GM12865 (cell line): ENCODE measurements around the gene SORCS3.

Experiments
- DNase-seq: peaks from one replicate; pipeline ENCODE4 v3.0.0; 2010; ENCODE audit warnings: low read depth
- H3K4me3 ChIP-seq: 2 replicates; pipeline ENCODE4 v1.5.1; 2011; ENCODE audit warnings: mild to moderate bottlenecking, low read depth, low read length, control low read depth
- TF ChIP-seq, protein P1 (sequence below): IDR thresholded peaks from 2 replicates; pipeline ENCODE4 v1.5.1; 2011; ENCODE audit warnings: low read length, control low read depth, low read depth, inconsistent platforms; ENCODE audit not compliant: insufficient read depth; ENCODE audit errors: missing control alignments

Gene SORCS3

DNA sequence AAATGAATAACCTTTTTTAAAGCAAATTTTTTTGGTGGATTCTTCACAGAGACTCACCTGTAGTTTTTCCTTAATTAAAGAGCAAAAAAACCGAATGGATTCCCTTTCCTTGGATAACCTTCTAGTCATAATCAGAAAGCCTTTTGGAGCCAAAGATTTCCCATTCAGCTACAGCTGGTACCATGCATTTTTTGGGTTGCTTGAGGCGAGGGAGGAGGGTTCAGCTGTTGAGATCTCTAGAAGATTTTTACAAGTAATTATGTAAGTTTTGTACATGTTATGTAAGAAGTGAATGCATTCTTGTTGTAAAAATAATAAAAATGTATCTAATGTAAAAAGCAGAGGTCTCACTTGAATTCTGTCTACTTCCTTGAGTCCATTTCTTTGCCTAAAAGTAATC, 463.2 kb downstream of the SORCS3 start:
- DNase-seq, result no peak
- TF ChIP-seq, protein P1, sequence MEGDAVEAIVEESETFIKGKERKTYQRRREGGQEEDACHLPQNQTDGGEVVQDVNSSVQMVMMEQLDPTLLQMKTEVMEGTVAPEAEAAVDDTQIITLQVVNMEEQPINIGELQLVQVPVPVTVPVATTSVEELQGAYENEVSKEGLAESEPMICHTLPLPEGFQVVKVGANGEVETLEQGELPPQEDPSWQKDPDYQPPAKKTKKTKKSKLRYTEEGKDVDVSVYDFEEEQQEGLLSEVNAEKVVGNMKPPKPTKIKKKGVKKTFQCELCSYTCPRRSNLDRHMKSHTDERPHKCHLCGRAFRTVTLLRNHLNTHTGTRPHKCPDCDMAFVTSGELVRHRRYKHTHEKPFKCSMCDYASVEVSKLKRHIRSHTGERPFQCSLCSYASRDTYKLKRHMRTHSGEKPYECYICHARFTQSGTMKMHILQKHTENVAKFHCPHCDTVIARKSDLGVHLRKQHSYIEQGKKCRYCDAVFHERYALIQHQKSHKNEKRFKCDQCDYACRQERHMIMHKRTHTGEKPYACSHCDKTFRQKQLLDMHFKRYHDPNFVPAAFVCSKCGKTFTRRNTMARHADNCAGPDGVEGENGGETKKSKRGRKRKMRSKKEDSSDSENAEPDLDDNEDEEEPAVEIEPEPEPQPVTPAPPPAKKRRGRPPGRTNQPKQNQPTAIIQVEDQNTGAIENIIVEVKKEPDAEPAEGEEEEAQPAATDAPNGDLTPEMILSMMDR, result no peak
- H3K4me3 ChIP-seq, result no peak overlapping the region

DNA sequence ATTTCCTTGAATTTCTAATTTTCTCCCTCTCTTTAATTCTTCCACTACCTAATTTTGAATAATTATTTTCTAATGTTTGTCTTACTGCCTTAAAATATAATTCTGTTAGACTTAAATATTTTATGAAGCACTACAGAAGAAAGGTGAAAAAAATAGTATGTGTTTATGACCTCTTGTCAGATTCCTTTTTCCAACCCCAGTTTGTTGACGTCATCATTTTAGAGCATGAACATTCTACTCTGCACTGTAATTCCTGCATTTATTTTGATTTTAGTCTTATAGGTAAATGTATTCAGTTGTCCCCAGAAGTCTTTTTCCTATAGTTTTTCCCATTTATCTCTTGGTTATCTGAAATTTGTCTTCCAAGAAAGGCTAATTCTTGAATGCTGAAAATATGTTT, 468.1 kb downstream of the SORCS3 start:
- DNase-seq, result no peak
- TF ChIP-seq, protein P1, result no peak
- H3K4me3 ChIP-seq, result no peak overlapping the region

DNA sequence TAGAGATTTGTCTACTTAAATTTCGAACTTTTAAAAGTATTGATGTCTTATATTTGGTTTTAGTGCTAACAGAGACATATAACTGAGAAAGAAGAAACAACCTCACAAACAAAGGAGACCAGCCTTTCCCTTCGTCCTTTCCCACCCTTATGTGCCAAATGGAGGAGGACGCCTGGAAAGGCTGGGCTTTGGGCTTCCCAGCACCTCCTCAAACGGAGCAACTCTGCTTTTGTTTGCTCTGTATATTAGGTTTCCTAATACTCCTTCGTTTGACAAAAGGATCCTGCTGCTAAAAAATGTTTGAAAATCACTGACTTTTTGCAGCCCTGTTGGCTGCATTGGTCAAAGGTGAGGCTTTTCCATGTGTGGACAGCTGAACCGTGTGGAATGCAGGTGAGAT, 471.8 kb downstream of the SORCS3 start:
- no peak for DNase-seq
- H3K4me3 ChIP-seq, result no peak overlapping the region
- TF ChIP-seq, protein P1, result no peak

DNA sequence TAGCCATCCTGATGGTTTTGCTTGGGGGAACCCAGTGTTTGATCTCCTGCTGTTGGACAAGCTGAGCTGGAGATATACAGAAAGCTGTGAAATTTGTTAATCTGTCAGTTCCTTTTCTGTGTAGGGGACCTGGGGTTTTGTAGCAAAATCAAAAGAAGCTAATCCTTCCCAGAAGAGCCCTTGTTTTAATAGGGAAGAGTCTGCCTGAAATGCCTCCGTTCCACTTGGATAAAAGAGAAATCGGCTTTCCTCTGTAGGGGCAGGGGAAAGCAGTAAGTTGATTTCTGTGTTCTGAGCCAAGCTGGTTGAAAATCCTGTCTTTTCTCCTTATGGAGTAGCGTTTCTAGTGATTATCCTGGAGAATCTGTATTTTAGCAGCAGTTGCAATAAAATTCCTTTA, 472.6 kb downstream of the SORCS3 start:
- TF ChIP-seq, protein P1, result no peak
- DNase-seq, result no peak
- no peak overlapping the region for H3K4me3 ChIP-seq

DNA sequence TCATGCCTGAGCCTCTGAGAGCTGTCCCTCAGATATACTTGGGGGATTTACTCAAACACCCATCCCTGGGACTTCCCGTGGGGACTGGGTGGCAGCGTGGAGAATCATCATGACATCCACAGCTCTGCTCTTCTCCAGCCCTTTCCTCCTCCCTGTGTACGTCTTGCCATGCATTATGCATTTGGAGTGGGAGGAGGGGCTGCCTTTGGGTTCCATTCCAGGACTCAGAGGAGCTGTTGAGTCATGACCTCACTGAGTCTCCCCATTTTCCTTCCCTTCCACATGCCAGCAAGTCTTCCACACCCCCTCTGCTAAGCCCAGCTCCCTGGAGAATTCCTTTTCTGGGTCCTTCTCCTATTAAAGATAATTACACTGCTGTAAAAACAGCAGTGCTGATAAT, 480.7 kb downstream of the SORCS3 start:
- TF ChIP-seq, protein P1, result no peak
- DNase-seq, result no peak
- no peak overlapping the region for H3K4me3 ChIP-seq

GRCh38 chr10:105128111-105128510, 487.0 kb downstream of the SORCS3 start:
- no peak for DNase-seq
- H3K4me3 ChIP-seq, result no peak overlapping the region
- TF ChIP-seq, protein P1, result no peak

DNA sequence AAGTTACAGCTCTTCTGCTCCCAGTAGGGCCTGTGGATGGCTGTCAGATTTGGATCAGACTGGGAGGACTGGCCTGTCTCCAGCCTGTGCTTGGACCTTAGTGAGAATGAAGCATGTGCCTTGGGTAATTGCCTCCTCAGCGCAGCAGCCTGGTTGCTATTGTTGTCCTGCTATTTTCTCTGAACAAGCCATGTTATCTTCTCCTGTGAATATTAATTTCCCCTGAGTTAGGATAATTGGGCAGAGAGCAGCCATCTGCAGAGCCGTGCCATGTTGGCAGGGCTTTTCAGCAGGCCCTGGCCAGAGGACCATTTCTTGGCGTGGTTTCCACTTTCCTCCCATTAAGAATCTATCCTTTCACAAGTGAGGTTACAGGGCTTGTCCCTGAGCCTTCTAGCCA, 497.3 kb downstream of the SORCS3 start:
- DNase-seq, result no peak
- TF ChIP-seq, protein P1, result no peak
- H3K4me3 ChIP-seq, result no peak overlapping the region
